NCI-H1436 (cell line): ENCODE data around the gene DEFB113.
"Not testable (repeated sequence)": the region's sequence is repeated elsewhere in the genome, so short reads cannot be mapped to it uniquely, and the experiment has no call there.

ENCODE experiments used
- DNase-seq: peaks from one replicate; lab custom pipeline; 2025; lab: John Stamatoyannopoulos, UW

Gene DEFB113

GRCh38 chr6:49969605-49970004 lies at the start of gene DEFB113:
Gene DEFB113, minus strand, starts transcription at chr6:49969625. Its CDS starts 0 bp downstream, at chr6:49969625.
- DNase-seq, result no peak

- DNase-seq, result no peak
These were observed 38.4 kb upstream of the DEFB113 start for GRCh38 chr6:50007819-50008218.

GRCh38 chr6:50003139-50003538 lies 33.7 kb upstream of the DEFB113 start:
- no peak for DNase-seq

- DNase-seq, result no peak
These were observed 25.9 kb upstream of the DEFB113 start for GRCh38 chr6:49995278-49995677.

- no peak for DNase-seq
These were observed 19.5 kb upstream of the DEFB113 start for GRCh38 chr6:49988900-49989299.

GRCh38 chr6:49987749-49988148 lies 18.3 kb upstream of the DEFB113 start:
- DNase-seq, result no peak

GRCh38 chr6:49986551-49986950 lies 17.1 kb upstream of the DEFB113 start:
- DNase-seq, result no peak

GRCh38 chr6:49982046-49982445 lies 12.6 kb upstream of the DEFB113 start:
- no peak for DNase-seq

GRCh38 chr6:49980898-49981297 lies 11.5 kb upstream of the DEFB113 start:
- DNase-seq, result no peak

- no peak for DNase-seq
These were observed 10.2 kb upstream of the DEFB113 start for GRCh38 chr6:49979584-49979983.

GRCh38 chr6:49978332-49979226 lies 9.2 kb upstream of the DEFB113 start:
- no peak for DNase-seq

GRCh38 chr6:49966823-49967222 lies 2.6 kb downstream of the DEFB113 start:
- DNase-seq, result no peak

GRCh38 chr6:49966334-49966733 lies 3.1 kb downstream of the DEFB113 start:
- DNase-seq, result no peak

- DNase-seq, result no peak
These were observed 5.4 kb downstream of the DEFB113 start, which contains the start of gene DEFB114 for GRCh38 chr6:49964064-49964463. Gene DEFB114, minus strand, starts transcription at chr6:49964164. Its CDS starts 59 bp downstream, at chr6:49964105.

GRCh38 chr6:49958180-49958579 lies 11.2 kb downstream of the DEFB113 start:
- DNase-seq, result no peak

GRCh38 chr6:49955847-49956246 lies 13.6 kb downstream of the DEFB113 start:
- DNase-seq, result no peak

GRCh38 chr6:49951926-49952325 lies 17.5 kb downstream of the DEFB113 start:
- DNase-seq, result no peak

- DNase-seq, result no peak
These were observed 19.0 kb downstream of the DEFB113 start for GRCh38 chr6:49950415-49950751.

GRCh38 chr6:49949062-49949461 lies 20.4 kb downstream of the DEFB113 start:
- DNase-seq, result no peak

GRCh38 chr6:49946835-49947234 lies 22.6 kb downstream of the DEFB113 start:
- DNase-seq, result no peak

GRCh38 chr6:49944068-49944467 lies 25.4 kb downstream of the DEFB113 start:
- not testable (repeated sequence) for DNase-seq

GRCh38 chr6:49939993-49940498 lies 29.4 kb downstream of the DEFB113 start:
- DNase-seq, result no peak

- DNase-seq, result no peak
These were observed 31.6 kb downstream of the DEFB113 start for GRCh38 chr6:49937811-49938210.

GRCh38 chr6:49937017-49937416 lies 32.4 kb downstream of the DEFB113 start:
- DNase-seq, result no peak
